Neuronal stem cell (in vitro differentiated cells): ENCODE measurements around the gene MBP.

Source experiments
- DNase-seq: peaks from one replicate; pipeline ENCODE4 v3.0.0-alpha.2; 2013; ENCODE audit warnings: low spot score
- H2AFZ ChIP-seq: one replicate; pipeline ENCODE4 v1.6.1; 2013; ENCODE audit warnings: mild to moderate bottlenecking, low read length, inconsistent platforms
- H2AK5ac ChIP-seq: 2 replicates; pipeline ENCODE4 v1.6.1; 2013; ENCODE audit warnings: low read depth, mild to moderate bottlenecking, inconsistent platforms, low read length, moderate library complexity, mixed read lengths
- H2BK120ac ChIP-seq: 2 replicates; pipeline ENCODE4 v1.6.1; 2013; ENCODE audit warnings: low read depth, mild to moderate bottlenecking, inconsistent platforms, low read length, moderate library complexity, mixed read lengths
- H2BK12ac ChIP-seq: one replicate; pipeline ENCODE4 v1.6.1; 2013; ENCODE audit warnings: low read length, inconsistent platforms
- H2BK15ac ChIP-seq: 2 replicates; pipeline ENCODE4 v1.6.1; 2013; ENCODE audit warnings: mild to moderate bottlenecking, low read length, inconsistent platforms, mixed read lengths
- H2BK5ac ChIP-seq: one replicate; pipeline ENCODE4 v1.6.1; 2013; ENCODE audit warnings: inconsistent platforms, mild to moderate bottlenecking, low read length, moderate library complexity
- H3K14ac ChIP-seq: one replicate; pipeline ENCODE4 v1.6.1; 2013; ENCODE audit warnings: low read length, inconsistent platforms
- H3K18ac ChIP-seq: 2 replicates; pipeline ENCODE4 v1.6.1; 2013; ENCODE audit warnings: low read length, inconsistent platforms
- H3K23ac ChIP-seq: 2 replicates; pipeline ENCODE4 v1.6.1; 2013; ENCODE audit warnings: low read depth, mild to moderate bottlenecking, mixed read lengths, low read length, inconsistent platforms; ENCODE audit not compliant: poor library complexity
- H3K27ac ChIP-seq: replicated peaks from 3 replicates; pipeline ENCODE4 v1.5.1; 2013; ENCODE audit warnings: low read length, inconsistent platforms
- H3K27me3 ChIP-seq, 3 experiments: 2 replicates each; pipeline ENCODE4 v1.6.1; 2013; ENCODE audit warnings: low read length in 3 of 3, mild to moderate bottlenecking in 2 of 3, inconsistent platforms in 1 of 3, low read depth in 1 of 3, mixed read lengths in 1 of 3, moderate library complexity in 1 of 3; ENCODE audit not compliant: control insufficient read depth in 3 of 3, insufficient read depth in 3 of 3
- H3K36me3 ChIP-seq, 2 donors: replicated peaks in 1 of 2; 2 replicates each; pipeline ENCODE4 v1.6.1; 2013; ENCODE audit warnings: low read length in 2 of 2; ENCODE audit not compliant: control insufficient read depth in 2 of 2, insufficient read depth in 2 of 2
- H3K4ac ChIP-seq: 2 replicates; pipeline ENCODE4 v1.6.1; 2013; ENCODE audit warnings: inconsistent platforms, mild to moderate bottlenecking, low read length, moderate library complexity
- H3K4me1 ChIP-seq, 2 donors: 1 replicate in 1 of 2; 2 replicates in 1 of 2; pipeline ENCODE4 v1.6.1; 2013; ENCODE audit warnings: low read length in 2 of 2, low read depth in 1 of 2; ENCODE audit not compliant: control insufficient read depth in 2 of 2, insufficient read depth in 1 of 2
- H3K4me2 ChIP-seq: one replicate; pipeline ENCODE4 v1.6.1; 2013; ENCODE audit warnings: mild to moderate bottlenecking, low read length, inconsistent platforms; ENCODE audit not compliant: insufficient read depth, poor library complexity, severe bottlenecking
- H3K4me3 ChIP-seq, 2 donors: 2 replicates each; pipeline ENCODE4 v1.5.1; 2013; ENCODE audit warnings: low read length in 2 of 2, mild to moderate bottlenecking in 2 of 2, inconsistent platforms in 1 of 2, moderate library complexity in 1 of 2
- H3K79me1 ChIP-seq: one replicate; pipeline ENCODE4 v1.6.1; 2013; ENCODE audit warnings: low read depth, mild to moderate bottlenecking, inconsistent platforms, low read length, moderate library complexity
- H3K9ac ChIP-seq: one replicate; pipeline ENCODE4 v1.6.1; 2013; ENCODE audit warnings: mild to moderate bottlenecking, low read depth, low read length, inconsistent platforms; ENCODE audit not compliant: poor library complexity
- H3K9me3 ChIP-seq, 2 donors: replicated peaks in 1 of 2; 2 replicates each; pipeline versions ENCODE3 to v1.6.1; 2013; ENCODE audit warnings: low read length in 2 of 2, mild to moderate bottlenecking in 2 of 2, inconsistent platforms in 1 of 2, low read depth in 1 of 2, mixed read lengths in 1 of 2, moderate library complexity in 1 of 2; ENCODE audit not compliant: control insufficient read depth in 2 of 2, insufficient read depth in 1 of 2
- H4K8ac ChIP-seq: one replicate; pipeline ENCODE4 v1.6.1; 2013; ENCODE audit warnings: low read depth, mild to moderate bottlenecking, inconsistent platforms, low read length, moderate library complexity
- H4K91ac ChIP-seq: one replicate; pipeline ENCODE4 v1.6.1; 2013; ENCODE audit warnings: low read length, low read depth, mild to moderate bottlenecking, inconsistent platforms; ENCODE audit not compliant: poor library complexity
- WGBS, 2 donors: extraction: QIAGEN DNeasy Blood & Tissue Kit; methylation state at CpG; one replicate each; pipeline ENCODE4 v1.1.7; 2013; ENCODE audit warnings: missing lambda C conversion rate in 2 of 2, mixed read lengths in 1 of 2; ENCODE audit not compliant: insufficient read length in 2 of 2, insufficient replicate concordance in 1 of 2; ENCODE audit errors: extremely low coverage in 2 of 2; 5-methylcytosine and 5-hydroxymethylcytosine counted together

MBP gene

GRCh38 chr18:77054288-77054605 is 78.3 kb downstream of the MBP start:
- Histone ChIP-seq H2BK5ac (no peak overlapping the region), H3K79me1 (no peaks in the 10 kb centered on the region), H2BK12ac (peak overlapping the region; percentile 43), H2AK5ac (peak overlapping the region; percentile 65), H3K36me3 (no peaks in the 10 kb centered on the region), H2BK15ac (no peak overlapping the region), H3K9me3 (no peaks in the 10 kb centered on the region), H2AFZ (no peak overlapping the region), H3K14ac (peak overlapping the region; percentile 57), H3K4me1 (peaks cover 30 to 34% of the 10 kb centered on the region in 2 donors), H3K4me3 (no peak overlapping the region), H3K27me3 (peaks cover 0 to 3% (median 0%) of the 10 kb centered on the region in 3 experiments), H4K91ac (no peak overlapping the region), H4K8ac (no peak overlapping the region), H3K4me2 (no peak overlapping the region), H3K27ac (no peak overlapping the region), H3K9ac (no peak overlapping the region), H3K4ac (no peak overlapping the region), H3K18ac (peak overlapping the region; percentile 20), H2BK120ac (no peak overlapping the region), H3K23ac (no peak overlapping the region)
- no CpG with 5 or more reads among the region's 6 CpGs for WGBS, 2 donors
- no peak for DNase-seq

GRCh38 chr18:77053616-77054287 is 78.8 kb downstream of the MBP start:
- no peak overlapping the region for H4K91ac ChIP-seq
- no peaks in the 10 kb centered on the region for H3K9me3 ChIP-seq
- H3K9ac ChIP-seq = peak overlapping the region; percentile 25
- peaks cover 0 to 3% (median 0%) of the 10 kb centered on the region in 3 experiments for H3K27me3 ChIP-seq
- no peak overlapping the region for H3K4me3 ChIP-seq
- H2AFZ ChIP-seq = peak overlapping the region; percentile 24
- no peak overlapping the region for H3K4me2 ChIP-seq
- H2BK120ac ChIP-seq = no peak overlapping the region
- no peak overlapping the region for H2BK5ac ChIP-seq
- no peak overlapping the region for H4K8ac ChIP-seq
- H3K23ac ChIP-seq = no peak overlapping the region
- H3K18ac ChIP-seq = peak overlapping the region; percentile 51
- peaks cover 30 to 34% of the 10 kb centered on the region in 2 donors for H3K4me1 ChIP-seq
- H3K36me3 ChIP-seq = no peaks in the 10 kb centered on the region
- H2BK12ac ChIP-seq = peak overlapping the region; percentile 43
- no peak overlapping the region for H3K4ac ChIP-seq
- DNase-seq = no peak
- peak overlapping the region; percentile 57 for H3K14ac ChIP-seq
- H3K27ac ChIP-seq = no peak overlapping the region
- no peak overlapping the region for H2BK15ac ChIP-seq
- no peaks in the 10 kb centered on the region for H3K79me1 ChIP-seq
- peak overlapping the region; percentile 65 for H2AK5ac ChIP-seq
- WGBS, 2 donors = no CpG with 5 or more reads among the region's 18 CpGs

GRCh38 chr18:77052983-77053309 is 79.6 kb downstream of the MBP start:
- Histone ChIP-seq H3K14ac (no peak overlapping the region), H4K8ac (no peak overlapping the region), H4K91ac (no peak overlapping the region), H2BK120ac (no peak overlapping the region), H2BK15ac (peak overlapping the region; percentile 91), H3K27me3 (peaks cover 0 to 3% (median 0%) of the 10 kb centered on the region in 3 experiments), H3K4me2 (no peak overlapping the region), H2AFZ (peak overlapping the region; percentile 24), H3K36me3 (no peaks in the 10 kb centered on the region), H3K27ac (no peak overlapping the region), H3K79me1 (no peaks in the 10 kb centered on the region), H3K4me1 (peaks cover 30 to 34% of the 10 kb centered on the region in 2 donors), H3K9me3 (no peaks in the 10 kb centered on the region), H3K4me3 (no peak overlapping the region), H2BK12ac (peak overlapping the region; percentile 77), H2BK5ac (peak overlapping the region; percentile 43), H3K4ac (no peak overlapping the region), H3K23ac (no peak overlapping the region), H3K18ac (peak overlapping the region; percentile 84), H2AK5ac (peak overlapping the region; percentile 82), H3K9ac (peak overlapping the region; percentile 10)
- DNase-seq = no peak
- no CpG with 5 or more reads among the region's 5 CpGs for WGBS, 2 donors

- Histone ChIP-seq H3K9me3 (no peaks in the 10 kb centered on the region), H3K4me2 (no peak overlapping the region), H2BK15ac (peak overlapping the region; percentile 91), H3K4ac (no peak overlapping the region), H2AK5ac (peak overlapping the region; percentile 22), H3K79me1 (no peaks in the 10 kb centered on the region), H3K27ac (no peak overlapping the region), H3K18ac (peak overlapping the region; percentile 61), H3K4me1 (peaks cover 30 to 34% of the 10 kb centered on the region in 2 donors), H2BK5ac (peak overlapping the region; percentile 43), H3K36me3 (no peaks in the 10 kb centered on the region), H4K8ac (no peak overlapping the region), H3K4me3 (no peak overlapping the region), H3K27me3 (peaks cover 0 to 3% (median 0%) of the 10 kb centered on the region in 3 experiments), H2AFZ (no peak overlapping the region), H2BK120ac (no peak overlapping the region), H2BK12ac (peak overlapping the region; percentile 77), H3K14ac (no peak overlapping the region), H3K23ac (no peak overlapping the region), H3K9ac (peak overlapping the region; percentile 10), H4K91ac (no peak overlapping the region)
- DNase-seq = no peak
- no CpG with 5 or more reads among the region's 20 CpGs for whole genome bisulfite sequencing, 2 donors
Observed at GRCh38 chr18:77052297-77052982, 80.1 kb downstream of the MBP start.
